HL-60/S4 (cell line): ENCODE data around the gene PSMD14.
"Not testable (repeated sequence)": the region's sequence is repeated elsewhere in the genome, so short reads cannot be mapped to it uniquely, and the experiment has no call there.

Experiments
- in situ Hi-C: fragments of 300-500 bp; cut with MboI; formaldehyde crosslinking; loops from 2 replicates; pipeline ENCODE4 v1.14.3; 2022; ENCODE audit warnings: low sequenced_read_pairs

Gene PSMD14

GRCh38 chr2:161335626-161336025 lies 27.4 kb downstream of the PSMD14 start:
- in situ Hi-C loops = no loop called here

GRCh38 chr2:161337247-161337646 lies 29.0 kb downstream of the PSMD14 start:
- in situ Hi-C loops = no loop called here

- in situ Hi-C loops = not testable (repeated sequence)
Observed at GRCh38 chr2:161339532-161339931, 31.3 kb downstream of the PSMD14 start.

GRCh38 chr2:161340930-161341413 lies 32.7 kb downstream of the PSMD14 start:
- in situ Hi-C loops = not testable (repeated sequence)

GRCh38 chr2:161343235-161343634 lies 35.0 kb downstream of the PSMD14 start:
- in situ Hi-C loops = no loop called here

- in situ Hi-C loops = no loop called here
Observed at GRCh38 chr2:161344692-161345091, 36.5 kb downstream of the PSMD14 start.

GRCh38 chr2:161351678-161352077 lies 43.5 kb downstream of the PSMD14 start:
- in situ Hi-C loops = no loop called here

GRCh38 chr2:161352719-161353118 lies 44.5 kb downstream of the PSMD14 start:
- in situ Hi-C loops = no loop called here

- in situ Hi-C loops = no loop called here
Observed at GRCh38 chr2:161353543-161353942, 45.3 kb downstream of the PSMD14 start.

- in situ Hi-C loops = no loop called here
Observed at GRCh38 chr2:161354106-161354505, 45.9 kb downstream of the PSMD14 start.

- in situ Hi-C loops = no loop called here
Observed at GRCh38 chr2:161355106-161355505, 46.9 kb downstream of the PSMD14 start.

GRCh38 chr2:161355983-161356382 lies 47.8 kb downstream of the PSMD14 start:
- in situ Hi-C loops = no loop called here

GRCh38 chr2:161357097-161357496 lies 48.9 kb downstream of the PSMD14 start:
- in situ Hi-C loops = no loop called here

GRCh38 chr2:161358838-161359237 lies 50.6 kb downstream of the PSMD14 start:
- in situ Hi-C loops = no loop called here

GRCh38 chr2:161360095-161360654 lies 52.0 kb downstream of the PSMD14 start:
- in situ Hi-C loops = not testable (repeated sequence)

- in situ Hi-C loops = no loop called here
Observed at GRCh38 chr2:161362568-161363166, 54.4 kb downstream of the PSMD14 start.

GRCh38 chr2:161367675-161368074 lies 59.5 kb downstream of the PSMD14 start:
- in situ Hi-C loops = no loop called here

GRCh38 chr2:161369311-161369710 lies 61.1 kb downstream of the PSMD14 start:
- in situ Hi-C loops = no loop called here

- in situ Hi-C loops = no loop called here
Observed at GRCh38 chr2:161370981-161371380, 62.8 kb downstream of the PSMD14 start.

- in situ Hi-C loops = no loop called here
Observed at GRCh38 chr2:161371869-161372268, 63.6 kb downstream of the PSMD14 start.

- in situ Hi-C loops = no loop called here
Observed at GRCh38 chr2:161373942-161374341, 65.7 kb downstream of the PSMD14 start.

- in situ Hi-C loops = no loop called here
Observed at GRCh38 chr2:161374446-161374845, 66.2 kb downstream of the PSMD14 start.

- in situ Hi-C loops = no loop called here
Observed at GRCh38 chr2:161379740-161380139, 71.5 kb downstream of the PSMD14 start.
